Cardiac fibroblast (primary cell): ENCODE results near the gene PPARG.
"Not testable (repeated sequence)": the region's sequence is repeated elsewhere in the genome, so short reads cannot be mapped to it uniquely, and the experiment has no call there.

Experiments
- DNase-seq, 2 donors: peaks; one replicate each; pipeline versions ENCODE4 v3.0.0 to v3.0.0-alpha.2; 2010; ENCODE audit warnings: low read depth in 2 of 2
- H3K4me3 ChIP-seq, 2 donors: replicated peaks in 1 of 2; 1 replicate in 1 of 2; 2 replicates in 1 of 2; pipeline ENCODE4 v1.5.1; 2011; ENCODE audit warnings: low read depth in 2 of 2, low read length in 2 of 2, mild to moderate bottlenecking in 2 of 2, moderate library complexity in 1 of 2
- CTCF ChIP-seq: IDR thresholded peaks from one replicate; pipeline ENCODE4 v1.5.1; 2011; ENCODE audit warnings: low read depth, mild to moderate bottlenecking, low read length, inconsistent platforms

The PPARG gene

DNA sequence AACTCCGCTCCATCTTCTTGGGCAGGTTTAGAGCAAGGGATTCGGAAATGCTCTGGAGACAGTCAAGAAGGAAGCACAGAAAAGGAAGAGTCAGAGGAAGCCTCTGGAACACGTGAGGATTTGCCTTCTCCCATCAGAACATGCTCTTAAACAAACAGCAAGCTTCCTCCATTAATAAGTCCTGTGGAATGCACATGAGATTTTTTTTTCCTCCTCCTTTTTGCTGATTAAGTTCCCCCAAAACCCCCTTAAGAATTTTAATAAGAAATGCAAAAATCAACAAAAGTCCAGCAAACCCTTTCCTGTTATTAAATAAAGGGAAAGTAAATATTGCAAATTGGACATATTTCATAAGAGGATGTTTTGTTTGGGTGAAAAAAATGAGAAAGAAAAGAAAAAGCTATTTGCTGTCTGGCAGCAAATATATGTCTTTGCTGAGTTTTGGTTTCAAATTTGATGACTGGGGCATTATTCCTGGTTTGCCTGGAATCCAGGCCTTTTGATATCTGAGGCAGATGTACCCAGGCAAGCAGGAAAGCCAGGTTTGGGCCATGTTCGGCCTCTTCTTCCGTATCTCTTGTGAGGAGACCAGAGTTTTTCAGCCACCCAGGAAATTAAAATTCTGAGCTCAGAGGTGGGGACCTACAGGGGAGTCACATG, 187.5 kb downstream of the PPARG start:
- DNase-seq: peak; percentile 62 to 82
- no peak overlapping the region for H3K4me3 ChIP-seq
- TF ChIP-seq CTCF: no peak

- no peak for TF ChIP-seq CTCF
- no peak for DNase-seq
- no peak overlapping the region for H3K4me3 ChIP-seq
These were observed 188.4 kb downstream of the PPARG start for GRCh38 chr3:12477256-12477655.

- H3K4me3 ChIP-seq: no peak overlapping the region
- peak; percentile 41 to 57 for DNase-seq
- TF ChIP-seq CTCF: no peak
These were observed 189.5 kb downstream of the PPARG start for GRCh38 chr3:12478326-12478725.

GRCh38 chr3:12479198-12479597, 190.3 kb downstream of the PPARG start:
- not testable (repeated sequence) for DNase-seq, H3K4me3 ChIP-seq

DNA sequence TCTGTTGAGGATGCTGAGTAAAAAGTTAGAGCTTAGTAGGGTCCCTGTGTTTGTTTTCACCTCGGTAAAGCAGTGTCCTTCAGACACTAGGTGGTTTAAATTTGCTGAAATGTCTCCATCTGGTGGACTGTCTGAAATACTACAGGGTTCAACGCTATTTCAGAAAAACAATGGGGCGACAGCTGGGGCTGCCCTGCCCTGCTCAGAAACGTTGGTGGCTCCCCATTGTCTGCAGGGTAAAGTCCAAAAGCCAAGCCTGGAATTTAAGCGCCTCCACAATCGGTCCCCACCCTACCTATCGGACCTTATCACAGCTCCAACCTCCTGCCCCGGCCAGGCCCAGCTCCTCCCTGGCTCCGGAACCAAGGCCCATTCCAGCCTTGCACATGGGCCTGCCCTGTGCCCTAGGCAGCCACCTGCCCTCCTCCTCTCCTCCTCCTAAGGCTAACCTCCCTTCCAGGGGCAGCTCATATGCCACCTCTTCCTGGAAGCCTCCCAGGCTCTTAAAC, 191.1 kb downstream of the PPARG start:
- DNase-seq: peak; percentile 75
- no peak overlapping the region for H3K4me3 ChIP-seq
- TF ChIP-seq CTCF: peak; percentile 61

- DNase-seq: peak in 1 of 2 donors; percentile 41
- no peak for TF ChIP-seq CTCF
- no peak overlapping the region for H3K4me3 ChIP-seq
These were observed 194.5 kb downstream of the PPARG start for GRCh38 chr3:12483410-12483809.

DNA sequence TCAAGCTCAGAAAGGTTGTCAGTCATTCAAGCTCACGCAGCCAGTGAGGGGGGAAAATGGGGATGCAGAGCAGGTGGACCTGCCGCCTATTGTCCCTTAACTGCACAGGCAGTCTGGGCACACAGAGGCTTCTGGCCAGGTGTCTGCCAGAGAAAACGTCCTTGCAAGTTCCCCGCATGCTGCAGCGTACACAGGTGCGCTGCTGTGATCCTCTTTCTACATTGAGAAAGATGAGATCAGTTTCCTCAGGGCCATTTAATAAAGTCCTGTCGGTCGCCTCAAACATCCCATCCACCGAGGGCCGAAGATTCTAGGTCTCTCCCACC, 195.0 kb downstream of the PPARG start:
- H3K4me3 ChIP-seq: peak overlapping the region; percentile 38 to 76
- DNase-seq: no peak
- TF ChIP-seq CTCF: no peak
